ENCODE measurements around the gene WNT5B.

The WNT5B gene

GRCh38 chr12:1628666-1629337 lies at the start of gene WNT5B:
TSS of gene WNT5B (plus strand) at chr12:1629231. CDS start at chr12:1631355, 2,124 bp downstream.
- no peak for DNase-seq (ENCODE audit: low read depth in 2 of 2)

- no peak for DNase-seq (ENCODE audit: low read depth in 2 of 2)
Measured at GRCh38 chr12:1579651-1580435, 49.2 kb upstream of the WNT5B start.

- no peak for DNase-seq (ENCODE audit: low read depth in 2 of 2)
Measured at GRCh38 chr12:1580526-1580925, 48.5 kb upstream of the WNT5B start.

- no peak for DNase-seq (ENCODE audit: low read depth in 2 of 2)
Measured at GRCh38 chr12:1581973-1582708, 46.9 kb upstream of the WNT5B start.

GRCh38 chr12:1582709-1583050 lies 46.4 kb upstream of the WNT5B start:
- no peak for DNase-seq (ENCODE audit: low read depth in 2 of 2)

GRCh38 chr12:1583421-1584078 lies 45.5 kb upstream of the WNT5B start:
- peak; percentile 40 to 54 for DNase-seq (ENCODE audit: low read depth in 2 of 2)

GRCh38 chr12:1584326-1584725 lies 44.7 kb upstream of the WNT5B start:
- DNase-seq (ENCODE audit: low read depth in 2 of 2): no peak

- no peak for DNase-seq (ENCODE audit: low read depth in 2 of 2)
Measured at GRCh38 chr12:1587927-1588574, 41.0 kb upstream of the WNT5B start.

- no peak for DNase-seq (ENCODE audit: low read depth in 2 of 2)
Measured at GRCh38 chr12:1588575-1588947, 40.5 kb upstream of the WNT5B start.

GRCh38 chr12:1590221-1590979 lies 38.6 kb upstream of the WNT5B start:
- no peak for DNase-seq (ENCODE audit: low read depth in 2 of 2)

- DNase-seq (ENCODE audit: low read depth in 2 of 2): no peak
Measured at GRCh38 chr12:1591034-1591433, 38.0 kb upstream of the WNT5B start.

- DNase-seq (ENCODE audit: low read depth in 2 of 2): no peak
Measured at GRCh38 chr12:1591543-1591942, 37.5 kb upstream of the WNT5B start.

GRCh38 chr12:1592444-1593173 lies 36.4 kb upstream of the WNT5B start:
- DNase-seq (ENCODE audit: low read depth in 2 of 2): peak; percentile 36 to 52

GRCh38 chr12:1593174-1594005 lies 35.6 kb upstream of the WNT5B start:
- DNase-seq (ENCODE audit: low read depth in 2 of 2): peak in 1 of 2 donors; percentile 36

GRCh38 chr12:1594006-1594260 lies 35.1 kb upstream of the WNT5B start:
- no peak for DNase-seq (ENCODE audit: low read depth in 2 of 2)

- DNase-seq (ENCODE audit: low read depth in 2 of 2): peak; percentile 77 to 89
Measured at GRCh38 chr12:1594261-1595025, 34.6 kb upstream of the WNT5B start, which contains the start of gene FBXL14. TSS of gene FBXL14 (minus strand) at chr12:1594581. CDS start at chr12:1594066, 515 bp downstream.

- no peak for DNase-seq (ENCODE audit: low read depth in 2 of 2)
Measured at GRCh38 chr12:1595026-1595561, 33.9 kb upstream of the WNT5B start.

GRCh38 chr12:1595690-1596347 lies 33.2 kb upstream of the WNT5B start:
- DNase-seq (ENCODE audit: low read depth in 2 of 2): no peak

Measured in stimulated activated CD8-positive, alpha-beta memory T cell treated with anti-CD3 and anti-CD28 coated beads, Interleukin-7, amount 100 ng/mL, for 4 hours (primary cell).